DMS153 (cell line): ENCODE data around the gene HOXA9.

Experiments
- DNase-seq: peaks from one replicate; lab custom pipeline; 2025; lab: John Stamatoyannopoulos, UW

HOXA9 gene

DNA sequence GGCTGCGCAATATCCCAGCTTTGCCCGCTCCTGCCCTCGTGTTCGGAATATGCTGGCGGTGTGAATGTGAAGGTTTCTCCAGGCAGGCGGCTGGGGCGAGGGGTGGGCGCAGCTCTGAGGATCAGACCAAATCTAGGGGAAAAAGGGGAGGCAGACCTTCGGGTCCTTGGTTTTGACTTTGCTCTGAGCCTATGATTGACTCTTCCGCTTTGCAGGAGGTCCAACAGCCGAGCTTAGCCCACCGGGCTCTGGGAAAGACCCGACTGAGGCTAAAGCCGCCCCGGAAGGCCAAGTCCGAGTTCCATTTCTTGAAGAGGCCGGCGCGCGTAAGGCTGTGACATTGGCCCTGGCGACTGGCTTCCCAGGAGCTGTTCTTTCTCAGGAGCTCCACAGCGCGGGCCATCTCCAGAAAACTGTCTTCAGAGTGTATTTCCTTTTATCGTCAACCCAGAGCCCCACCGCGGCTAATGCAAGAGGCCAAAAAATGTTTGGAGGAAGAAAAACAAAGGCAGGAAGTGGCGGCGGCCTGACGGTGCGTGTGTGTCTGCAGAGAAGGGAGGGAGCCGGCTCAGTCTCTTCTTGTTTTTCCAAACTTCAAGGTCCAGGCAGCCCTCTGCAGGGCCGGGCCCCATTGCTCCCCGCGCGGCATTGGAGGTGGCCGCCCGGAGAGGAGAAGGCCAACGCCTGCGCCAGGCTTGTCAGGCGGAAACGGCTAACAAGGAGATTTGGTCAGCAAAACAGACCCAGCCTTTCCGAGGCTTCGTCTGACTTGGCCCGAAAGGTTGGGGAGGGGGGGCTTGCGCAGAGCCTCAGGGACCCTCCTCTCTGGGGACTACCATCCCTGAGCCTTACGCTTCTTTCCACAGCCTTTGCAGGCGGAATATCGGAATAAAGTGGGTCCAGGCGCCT lies 23.3 kb upstream of the HOXA9 start:
- DNase-seq = no peak

DNA sequence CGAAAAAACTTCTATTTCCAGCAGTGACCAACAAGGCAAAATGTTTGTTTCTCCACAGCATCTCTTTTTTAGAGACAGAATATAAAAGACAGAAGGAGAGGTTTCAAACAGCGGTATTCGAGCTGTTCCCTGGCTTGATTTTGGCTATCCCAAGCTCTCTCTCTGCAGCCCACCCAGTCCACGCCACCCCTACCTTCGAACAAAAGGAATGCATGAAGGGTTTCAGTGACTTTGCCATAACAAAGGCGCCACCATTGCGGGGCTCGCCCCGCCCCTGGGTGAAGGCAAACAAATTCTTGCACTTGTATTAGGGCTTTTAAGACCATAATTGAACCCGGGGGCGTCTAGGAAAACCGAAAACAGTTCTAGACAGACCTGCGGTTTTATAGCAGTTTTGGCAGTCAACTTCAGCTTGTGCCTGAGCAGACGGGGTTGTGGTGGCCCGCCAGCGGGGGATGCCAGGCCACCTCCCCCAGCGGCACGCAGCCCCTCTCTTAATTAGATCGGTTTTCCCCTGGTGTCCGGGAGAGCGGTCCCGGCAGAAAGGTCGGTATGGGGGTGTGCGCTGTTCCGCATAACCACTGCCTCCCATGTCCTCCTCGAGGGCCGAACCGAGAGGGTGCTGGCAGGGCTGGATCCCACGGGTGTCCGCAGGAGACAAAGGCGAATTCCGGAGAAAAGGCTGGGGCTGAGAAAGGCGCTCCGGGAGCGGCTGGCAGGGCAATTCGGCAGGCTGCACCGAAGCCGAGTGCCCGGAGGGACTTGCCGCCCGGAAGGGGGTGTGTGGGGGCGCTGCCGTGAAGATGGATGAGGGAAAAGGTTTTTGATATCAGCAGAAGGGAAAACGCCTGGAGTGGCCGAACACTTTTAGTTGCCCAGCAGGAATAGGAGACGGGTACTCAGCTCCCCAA lies 22.4 kb upstream of the HOXA9 start:
- DNase-seq = no peak

DNA sequence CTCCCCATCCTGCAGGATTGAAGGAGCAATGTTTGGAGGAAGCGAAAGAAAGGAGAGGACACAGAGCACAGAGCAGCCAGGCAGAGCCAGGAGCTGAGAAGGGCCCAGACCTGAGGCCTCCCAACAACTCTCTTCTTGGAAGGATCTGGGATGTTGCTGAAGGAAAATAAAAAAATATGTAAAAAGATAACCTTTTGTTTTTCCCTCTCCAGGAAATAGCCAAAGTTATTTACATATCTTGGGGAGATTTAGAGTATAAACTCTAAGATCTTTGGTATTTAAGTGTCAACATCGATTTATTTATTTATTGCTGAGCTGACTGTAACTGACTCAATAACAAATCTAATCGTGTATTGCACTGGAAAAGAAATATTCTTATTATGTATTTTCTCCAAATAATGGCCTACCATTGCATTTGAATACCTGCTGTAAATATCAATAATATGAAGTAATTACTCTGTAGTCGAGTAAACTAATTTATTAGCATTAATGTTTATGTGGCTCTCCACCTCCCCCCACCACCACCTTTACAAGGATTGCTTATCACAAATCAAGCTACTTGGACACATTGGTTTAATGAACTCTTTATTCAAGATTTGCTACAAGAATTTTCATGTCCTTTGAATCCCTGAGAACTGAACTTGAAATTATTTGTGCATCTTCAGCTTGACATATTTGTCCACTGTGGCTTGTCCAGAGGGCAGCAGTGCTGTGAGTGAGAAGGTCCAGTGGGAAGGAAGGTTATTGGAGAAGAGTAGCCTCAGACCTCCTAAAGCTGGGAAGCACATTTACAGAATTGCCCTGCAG lies 21.5 kb upstream of the HOXA9 start:
- DNase-seq = no peak

DNA sequence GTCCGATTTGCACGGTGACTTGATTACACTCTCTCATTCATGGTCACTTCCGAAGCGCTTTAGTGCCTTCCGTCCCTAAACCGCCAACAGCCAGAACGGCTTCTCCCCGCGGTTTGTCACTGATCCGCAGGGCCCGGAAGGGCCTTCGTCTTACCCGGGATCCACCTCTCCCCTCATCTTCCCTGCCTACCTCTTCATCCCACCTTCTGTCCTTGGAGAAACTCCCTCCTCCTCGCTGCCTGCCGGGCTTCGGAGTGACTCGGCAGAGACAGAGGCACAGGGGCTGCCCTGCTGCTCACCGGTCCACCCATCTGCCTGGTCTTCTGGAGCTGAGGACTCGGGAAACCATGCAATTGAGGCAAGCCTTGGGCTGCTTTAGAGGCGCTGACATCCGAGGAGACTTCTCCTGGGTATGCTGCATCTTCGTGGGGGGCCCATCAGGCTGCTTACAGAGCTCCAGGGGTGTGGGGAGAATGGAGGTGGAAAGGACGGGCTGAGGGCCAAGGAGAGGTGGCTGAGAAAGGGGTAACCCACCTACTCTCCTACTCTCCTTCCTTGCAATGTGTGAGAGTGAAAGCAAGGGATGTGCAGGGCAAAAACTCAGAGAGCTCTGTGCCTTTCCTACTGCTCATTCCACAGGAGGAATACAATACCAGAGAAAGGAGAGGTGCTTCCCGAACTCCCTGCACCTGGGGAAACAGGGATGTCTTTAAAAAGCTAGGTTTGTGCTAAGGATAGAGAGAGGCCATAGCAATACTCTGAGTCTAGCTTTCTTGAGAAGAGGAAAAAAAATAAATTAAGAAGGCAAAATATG lies 20.7 kb upstream of the HOXA9 start:
- DNase-seq = no peak

DNA sequence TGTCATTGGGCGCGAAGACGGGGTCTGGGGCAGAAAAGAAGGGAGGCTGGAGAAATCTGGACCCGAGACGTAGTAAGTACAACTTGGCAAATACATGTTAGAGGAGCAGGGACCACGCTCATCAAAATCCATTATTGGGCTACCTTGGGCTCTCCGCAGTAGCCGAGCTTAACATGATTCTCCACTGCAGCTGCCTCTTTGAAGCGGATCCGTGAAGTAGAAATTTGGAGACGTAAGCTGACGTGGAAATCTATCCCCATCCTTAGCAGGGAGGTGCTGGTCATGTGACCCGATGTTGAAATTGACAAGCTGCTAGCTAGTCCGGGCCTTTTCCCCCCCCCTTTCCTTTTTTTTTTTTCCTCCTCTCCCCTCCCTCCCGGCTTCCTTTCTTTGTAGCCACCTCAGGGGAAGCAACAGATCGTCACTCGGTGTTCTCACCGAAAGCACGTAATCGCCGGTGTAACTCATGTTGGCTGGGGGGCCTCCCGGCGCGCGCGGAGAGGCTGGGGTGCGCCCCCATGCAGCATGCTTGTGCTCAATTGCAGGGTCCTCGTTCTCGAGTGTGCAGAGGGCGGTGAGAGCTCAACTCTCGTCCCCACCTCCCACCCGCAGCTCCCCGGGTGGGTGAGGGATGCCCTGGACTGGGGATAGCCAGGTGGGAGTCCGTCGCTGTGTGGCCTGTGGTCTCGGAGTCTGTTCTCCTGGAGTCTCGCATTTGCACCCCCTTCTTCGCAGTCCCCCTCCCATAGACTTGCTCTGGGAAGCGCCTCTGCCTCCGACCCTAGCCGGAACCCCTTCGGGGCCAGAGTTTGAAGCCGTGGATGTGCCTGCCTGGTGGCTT lies 19.9 kb upstream of the HOXA9 start, which contains the start of gene HOXA11:
TSS of gene HOXA11 (minus strand) at position 220 of the 841 bp plus-strand sequence. CDS start at position 132, 88 bp downstream.
- peak; percentile 72 for DNase-seq

DNA sequence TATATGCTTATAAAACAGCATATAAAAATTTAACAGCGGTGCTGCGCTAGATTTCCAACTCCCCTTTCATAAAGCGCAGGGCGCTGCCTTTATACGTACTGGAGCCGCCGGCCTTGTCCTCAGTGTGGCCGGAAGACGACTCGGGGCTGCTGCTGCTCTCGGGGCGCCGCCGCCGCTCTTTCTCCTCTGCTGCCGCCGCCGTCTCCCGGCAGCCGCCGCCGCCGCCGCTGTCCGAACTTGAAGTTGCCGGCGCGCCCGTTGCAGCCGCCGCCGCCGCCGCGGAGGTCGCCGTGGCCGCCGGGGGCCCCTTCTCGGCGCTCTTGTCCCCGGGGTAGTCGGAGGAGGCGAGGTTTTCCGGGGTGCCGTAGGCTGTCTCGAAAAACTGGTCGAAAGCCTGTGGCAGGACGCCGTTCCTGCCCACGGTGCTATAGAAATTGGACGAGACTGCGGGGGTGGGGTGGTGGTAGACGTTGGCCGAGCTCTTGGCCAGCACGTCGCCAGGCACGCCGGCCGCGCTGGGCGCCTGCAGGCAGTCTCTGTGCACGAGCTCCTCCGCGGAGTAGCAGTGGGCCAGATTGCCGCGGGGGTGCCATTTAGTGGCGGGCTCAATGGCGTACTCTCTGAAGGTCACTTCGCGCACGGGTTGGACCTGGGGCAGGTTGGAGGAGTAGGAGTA lies 19.1 kb upstream of the HOXA9 start:
- DNase-seq = peak; percentile 26

DNA sequence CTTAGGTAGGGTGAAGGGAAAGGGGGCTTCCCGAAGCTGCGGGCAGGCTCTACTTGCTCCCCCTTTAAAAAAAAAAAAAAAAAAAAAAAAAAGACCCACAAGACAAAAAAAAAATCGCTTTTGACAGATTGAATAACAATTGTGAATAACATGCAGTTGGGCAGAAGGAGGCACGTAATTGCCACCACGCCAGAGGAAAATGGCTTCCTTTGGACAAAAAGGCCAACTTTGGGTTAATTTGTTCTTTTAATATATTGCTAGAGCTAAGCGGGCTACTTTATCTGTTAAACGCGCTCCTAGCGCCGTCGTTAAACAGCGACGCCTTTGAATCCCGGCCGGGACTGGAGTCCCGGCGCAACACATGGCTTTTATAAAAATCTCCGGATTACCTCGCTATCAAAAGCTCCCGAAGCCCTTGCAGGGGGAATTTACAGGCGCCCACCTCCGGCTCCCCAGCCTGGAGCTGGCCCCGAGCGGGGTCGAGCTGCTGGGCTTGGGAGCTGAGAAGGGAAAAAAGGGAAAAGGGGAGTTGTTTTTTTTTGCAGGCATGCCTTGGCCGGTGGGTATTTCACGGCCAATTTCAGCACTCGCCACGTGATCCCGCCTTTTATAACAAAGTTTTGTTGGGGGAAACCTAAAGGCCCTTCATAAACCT lies 18.5 kb upstream of the HOXA9 start:
- DNase-seq = no peak

DNA sequence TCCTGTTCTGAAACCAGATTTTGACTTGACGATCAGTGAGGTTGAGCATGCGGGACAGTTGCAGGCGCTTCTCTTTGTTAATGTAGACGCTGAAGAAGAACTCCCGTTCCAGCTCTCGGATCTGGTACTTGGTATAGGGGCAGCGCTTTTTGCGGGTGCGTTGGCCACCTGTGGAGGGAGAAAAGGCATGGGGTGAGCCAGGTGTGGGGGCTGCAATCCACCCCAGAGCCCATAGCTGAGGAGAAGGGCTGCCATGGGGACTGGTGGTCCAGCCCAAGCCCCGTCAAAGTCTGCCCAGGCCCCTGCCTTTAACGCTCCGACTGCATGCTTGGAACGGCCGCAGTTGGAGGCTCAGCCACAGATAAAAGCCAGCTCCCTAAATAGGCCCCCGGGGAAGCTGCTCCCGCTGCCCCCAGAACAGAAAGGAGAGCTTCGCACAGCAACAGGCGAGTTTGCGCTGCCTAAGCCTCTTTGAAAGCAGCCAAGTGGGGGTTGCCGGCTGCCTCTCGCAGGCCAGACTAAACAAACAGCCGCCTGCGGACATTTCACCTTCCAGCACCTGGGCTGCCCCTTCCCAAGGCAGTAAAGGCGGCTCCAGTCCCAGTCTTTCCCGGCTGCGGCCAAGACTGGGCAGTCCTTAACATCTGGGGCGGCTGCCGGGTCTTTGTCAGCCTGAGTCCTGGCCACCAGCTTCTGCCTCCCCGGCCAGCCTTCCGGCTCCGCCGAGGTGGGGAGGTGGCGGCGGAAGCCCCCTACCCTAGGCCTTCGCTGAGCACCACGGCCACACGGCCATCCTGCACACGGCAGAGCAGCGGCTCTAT lies 17.7 kb upstream of the HOXA9 start:
- DNase-seq = no peak

DNA sequence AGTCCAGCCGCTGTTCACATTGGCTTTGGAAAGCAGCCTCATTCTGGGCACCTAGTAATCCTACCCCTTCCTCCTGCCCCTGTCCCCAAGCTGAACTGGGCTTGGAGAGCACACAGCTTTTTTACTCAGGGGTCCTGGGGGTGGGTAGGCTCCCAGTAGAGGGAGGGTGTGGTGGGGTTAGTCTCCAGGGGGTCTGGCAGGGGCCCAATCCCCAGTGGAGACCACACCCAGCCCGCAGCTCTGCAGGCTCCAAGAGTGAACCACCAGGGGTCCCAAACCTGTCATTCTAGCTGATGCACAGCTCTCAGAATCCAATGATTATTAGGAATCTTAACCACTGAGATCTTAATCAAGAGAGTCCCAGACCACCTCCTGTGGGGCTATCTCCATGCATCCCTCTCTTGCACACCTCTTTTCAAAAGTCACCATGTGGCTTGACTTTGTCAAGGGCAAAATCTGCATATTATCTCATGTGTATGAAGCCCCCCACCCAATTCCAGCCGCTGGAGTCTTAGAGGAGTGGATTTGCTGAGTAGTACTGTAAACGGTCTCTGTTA lies 17.0 kb upstream of the HOXA9 start:
- no peak for DNase-seq

DNA sequence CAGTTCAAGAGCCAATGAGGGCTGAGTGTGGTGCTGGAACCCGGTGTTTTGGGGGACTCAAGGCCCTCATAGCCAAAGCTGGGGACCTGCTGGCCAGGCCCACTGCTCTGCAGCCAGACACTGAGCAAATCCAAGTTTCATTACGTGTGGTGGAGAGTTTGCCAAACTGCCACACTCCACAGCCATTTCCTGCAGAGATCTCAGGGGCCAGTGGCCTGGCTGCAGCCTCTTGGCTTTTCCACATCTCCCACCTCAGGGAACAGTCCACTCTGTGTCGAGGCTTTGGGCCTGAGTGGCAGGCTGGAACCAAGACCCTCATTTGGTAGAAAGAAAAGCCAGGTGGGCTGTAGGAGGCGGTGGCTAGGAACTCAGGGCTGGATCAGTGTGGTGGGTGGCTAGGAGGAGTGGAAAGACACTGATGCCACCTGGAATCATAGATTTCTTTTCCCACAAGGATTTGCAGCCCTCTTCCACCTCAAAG lies 16.5 kb upstream of the HOXA9 start:
- DNase-seq = no peak

DNA sequence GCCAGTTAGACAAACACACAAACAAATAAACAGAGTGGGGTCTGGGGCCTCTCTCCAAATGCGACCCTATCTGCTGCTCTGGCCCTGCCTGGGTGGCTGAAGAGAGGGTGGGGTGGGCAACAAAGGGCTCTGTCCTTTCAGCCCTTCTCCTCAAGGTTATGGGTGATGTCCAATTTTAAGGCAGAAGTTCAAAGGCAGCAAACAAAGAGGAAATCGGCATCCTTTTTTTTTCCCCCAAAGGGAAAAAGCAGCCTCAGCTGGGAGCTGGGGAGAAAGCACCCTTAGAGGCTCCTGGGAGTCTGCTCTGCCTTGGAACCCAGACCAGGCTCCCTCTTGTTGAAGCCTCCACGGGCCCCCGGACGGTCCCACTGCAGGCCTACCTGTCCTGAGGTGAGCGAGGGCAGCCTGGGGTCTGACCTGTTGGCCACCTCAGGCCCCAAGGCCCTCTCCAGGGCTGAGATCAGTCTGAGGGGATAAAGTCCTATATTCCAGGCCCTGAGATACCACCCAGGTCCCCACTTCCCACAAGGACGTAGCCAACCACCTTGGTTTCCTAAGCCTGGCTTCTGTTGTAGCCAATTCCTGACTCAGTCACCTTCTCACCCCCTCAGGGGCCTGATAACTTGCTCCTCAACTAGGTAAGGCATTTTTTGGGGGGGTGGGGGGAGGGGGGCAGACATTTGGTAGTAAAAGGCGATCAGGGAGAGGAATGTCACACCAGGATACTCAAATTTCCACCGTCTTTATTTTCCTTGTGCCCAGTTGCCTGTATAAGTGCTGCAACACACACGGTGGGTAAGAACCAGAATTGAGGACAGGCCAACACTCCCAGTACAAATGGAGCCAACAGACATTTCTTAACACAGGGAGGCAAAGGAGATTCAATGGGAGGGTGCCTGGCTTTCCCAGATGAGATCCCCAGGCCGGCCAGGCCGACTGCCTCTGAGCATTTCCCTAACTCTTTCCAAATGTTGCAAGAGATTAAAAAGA lies 15.4 kb upstream of the HOXA9 start:
- no peak for DNase-seq

DNA sequence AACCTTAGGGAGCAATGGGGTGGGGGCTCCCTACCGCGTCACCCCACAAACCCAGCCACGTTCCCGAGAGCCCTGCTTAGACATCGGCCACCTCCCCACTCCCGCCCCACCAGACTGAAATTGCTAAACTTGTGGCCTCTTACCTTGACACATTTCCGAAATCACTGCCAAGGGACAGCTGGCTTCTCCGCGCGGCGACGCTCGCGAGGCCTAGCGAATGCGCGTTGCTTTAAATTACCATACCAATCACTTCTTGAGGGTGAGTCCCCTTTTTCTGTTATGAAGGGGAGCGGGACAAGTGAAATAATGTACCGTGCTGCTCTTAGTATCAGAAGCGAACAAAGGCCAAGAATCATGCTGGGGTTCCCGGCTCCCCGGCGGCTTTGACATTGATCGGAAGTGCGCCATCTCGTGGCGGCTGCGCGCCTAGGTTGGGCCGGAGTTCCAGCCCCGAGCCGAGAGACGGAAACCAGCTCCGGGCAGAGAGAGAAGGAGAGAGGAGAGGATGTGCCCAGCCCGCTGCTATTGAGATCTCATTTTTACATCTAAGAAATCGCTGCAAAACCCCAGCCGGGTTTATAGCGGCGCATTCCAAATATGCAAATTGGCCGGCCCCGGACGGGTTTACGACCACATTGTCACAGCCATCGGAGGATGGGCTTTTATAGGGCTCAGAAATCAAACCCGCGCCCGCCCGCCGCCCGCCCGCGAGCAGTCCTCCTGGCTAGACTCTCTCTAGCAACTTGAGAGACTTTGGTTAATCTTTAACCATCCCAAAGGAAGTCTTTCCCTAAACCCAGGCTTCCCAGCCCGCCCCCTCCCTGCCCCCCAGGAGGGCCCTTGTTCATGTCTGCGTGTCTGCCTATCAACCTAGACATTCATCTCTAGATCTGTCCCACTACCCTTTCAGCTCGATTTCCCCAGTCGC lies 14.4 kb upstream of the HOXA9 start:
- DNase-seq = peak; percentile 57

DNA sequence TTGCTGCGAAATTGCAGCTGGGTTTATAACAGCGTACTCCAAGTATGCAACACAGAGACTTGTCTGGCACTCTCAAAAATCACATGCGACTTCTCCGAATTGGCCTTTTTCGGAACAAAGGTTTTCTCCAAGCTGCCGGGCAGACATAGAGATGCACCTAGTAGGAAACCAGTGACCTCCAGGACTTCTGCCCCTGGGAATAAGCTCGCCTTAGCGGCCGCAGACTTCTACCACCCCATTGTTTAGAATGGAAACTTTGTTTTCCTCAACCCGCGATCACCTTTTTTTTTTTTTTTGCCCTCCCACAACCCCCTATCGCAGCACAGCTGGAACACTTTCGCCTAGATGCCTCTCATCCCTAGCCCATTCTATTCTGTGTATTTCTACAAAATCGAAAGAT lies 13.7 kb upstream of the HOXA9 start:
- DNase-seq = no peak

DNA sequence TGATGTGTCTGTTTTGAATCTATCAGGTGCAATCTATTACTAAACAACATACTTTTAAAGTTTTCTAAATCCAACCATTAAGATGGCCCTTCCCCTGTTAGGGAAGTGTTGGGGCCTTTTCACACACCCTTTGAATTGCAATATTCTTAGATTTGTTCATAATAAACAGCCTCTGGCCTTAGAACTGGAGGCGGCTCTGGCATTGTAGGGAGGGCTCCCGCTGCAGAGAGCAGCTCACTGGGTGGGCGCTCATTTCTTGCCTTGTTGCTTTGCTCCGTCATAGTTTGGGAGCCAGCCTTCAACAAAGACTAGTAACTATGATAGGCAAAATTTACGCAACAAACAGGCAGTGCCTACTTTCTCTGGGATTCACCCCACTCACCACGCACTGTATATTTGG lies 13.0 kb upstream of the HOXA9 start:
- DNase-seq = no peak

DNA sequence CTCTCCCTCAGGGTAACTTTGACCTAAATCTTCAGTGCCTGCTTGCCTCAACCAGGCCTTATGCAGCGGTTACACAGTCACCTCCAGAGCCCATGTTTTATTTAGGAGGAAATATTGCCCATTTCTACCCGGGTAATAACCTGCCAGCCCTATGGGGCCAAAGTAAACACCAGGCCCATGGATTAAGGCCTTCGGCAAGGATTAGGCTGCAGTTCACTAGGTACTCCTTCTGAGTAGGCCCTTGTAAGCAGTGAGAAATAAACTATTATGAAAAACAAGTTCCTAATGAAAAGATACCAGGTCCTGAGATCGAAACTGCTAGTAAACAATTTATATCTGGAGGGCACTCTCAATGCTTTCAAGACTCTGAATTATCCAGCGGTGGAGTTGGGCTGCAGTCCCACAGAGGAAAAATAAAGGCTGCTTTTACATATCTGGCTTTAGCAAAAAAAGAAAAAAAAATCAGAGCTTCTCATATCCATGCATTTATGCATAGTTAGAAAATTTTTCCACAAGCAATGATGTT lies 12.5 kb upstream of the HOXA9 start:
- no peak for DNase-seq
